ENCODE measurements around the gene CAND2.

DNA sequence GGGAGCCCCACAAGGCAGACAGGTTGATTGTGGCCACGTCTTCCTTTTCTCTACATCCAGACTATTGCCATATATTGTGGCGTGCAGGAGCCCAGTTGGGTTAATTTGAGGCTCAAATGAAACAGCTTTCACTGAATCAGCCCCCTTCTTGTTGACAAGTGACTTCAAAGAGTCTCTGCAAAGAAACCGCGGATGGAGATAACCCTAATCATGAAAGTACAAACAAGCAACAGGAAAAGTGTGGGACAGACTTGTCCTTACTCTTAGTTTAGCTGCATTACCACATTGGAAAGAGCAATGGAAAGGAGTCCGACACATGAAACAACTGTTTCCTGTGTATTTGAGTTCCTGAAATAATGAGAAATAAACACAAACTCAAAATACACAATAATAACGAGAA is 40.7 kb upstream of the CAND2 start:
- TF ChIP-seq POLR2A (IDR thresholded peaks at IDR 0.05; ENCODE audit: low read depth, low read length) (no peak), POLR2AphosphoS5 (IDR thresholded peaks at IDR 0.05; ENCODE audit: low read depth, low read length) (no peak)

All from GM12892 (cell line).